SH-SY5Y (cell line): ENCODE data around the gene ANKRD22.

ENCODE experiments used
- GATA2 ChIP-seq: IDR thresholded peaks from 2 replicates; pipeline ENCODE4 v1.6.1; 2011; ENCODE audit warnings: mild to moderate bottlenecking, low read depth, low read length
- GATA3 ChIP-seq: IDR thresholded peaks from 2 replicates; pipeline ENCODE4 v1.6.1; 2011; ENCODE audit warnings: low read depth, mild to moderate bottlenecking, low read length, moderate library complexity

The ANKRD22 gene

GRCh38 chr10:88854684-88855083, 3.0 kb upstream of the ANKRD22 start:
- TF ChIP-seq GATA2 (no peak), GATA3 (no peak)

- TF ChIP-seq GATA3 (no peak), GATA2 (no peak)
Observed at GRCh38 chr10:88853155-88853881, 1.7 kb upstream of the ANKRD22 start.

- TF ChIP-seq GATA2 (no peak), GATA3 (no peak)
Observed at GRCh38 chr10:88852327-88852726, 683 bp upstream of the ANKRD22 start.

DNA sequence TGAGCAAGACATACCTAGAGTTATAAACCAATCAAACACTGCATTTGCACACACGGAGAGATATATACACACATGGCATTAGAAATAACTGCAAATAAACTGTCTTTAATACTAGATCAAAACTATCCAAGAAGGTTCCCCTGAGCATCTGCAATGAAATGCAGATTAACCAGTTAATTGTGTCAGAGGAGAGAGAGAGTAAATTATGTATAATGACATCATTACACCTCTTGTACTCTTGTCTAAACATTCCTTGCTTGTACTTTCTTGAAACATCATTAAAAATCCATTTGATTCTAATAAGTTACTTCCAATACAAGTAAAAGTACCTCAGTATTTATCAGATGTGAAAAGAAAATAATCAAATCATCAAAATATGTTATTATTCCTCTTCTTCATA, 932 bp downstream of the ANKRD22 start:
- TF ChIP-seq GATA2 (no peak), GATA3 (no peak)

DNA sequence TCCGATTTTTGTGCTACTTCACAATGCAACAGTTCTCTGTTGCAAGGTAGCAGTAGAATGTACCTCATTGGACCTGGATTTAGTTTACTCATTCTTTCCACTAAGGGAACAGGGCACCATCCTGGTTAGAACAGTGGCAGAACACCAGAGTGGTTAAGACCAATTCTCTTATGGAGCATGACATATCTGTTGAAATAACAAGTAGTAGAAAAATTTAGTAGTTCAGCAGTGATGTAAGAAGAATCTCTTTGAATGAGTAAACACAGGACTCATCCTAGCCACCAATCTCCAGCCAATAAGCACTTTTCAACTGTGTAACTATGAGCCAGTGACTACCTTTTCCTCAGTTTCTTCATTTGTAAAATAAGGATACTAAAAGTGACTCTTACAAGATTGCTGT, 2.4 kb downstream of the ANKRD22 start:
- TF ChIP-seq GATA2, result no peak

- TF ChIP-seq GATA3 (no peak), GATA2 (no peak)
Observed at GRCh38 chr10:88848499-88848898, 3.1 kb downstream of the ANKRD22 start.

GRCh38 chr10:88843171-88843570, 8.5 kb downstream of the ANKRD22 start:
- TF ChIP-seq GATA2, result no peak
- no peak for TF ChIP-seq GATA3

DNA sequence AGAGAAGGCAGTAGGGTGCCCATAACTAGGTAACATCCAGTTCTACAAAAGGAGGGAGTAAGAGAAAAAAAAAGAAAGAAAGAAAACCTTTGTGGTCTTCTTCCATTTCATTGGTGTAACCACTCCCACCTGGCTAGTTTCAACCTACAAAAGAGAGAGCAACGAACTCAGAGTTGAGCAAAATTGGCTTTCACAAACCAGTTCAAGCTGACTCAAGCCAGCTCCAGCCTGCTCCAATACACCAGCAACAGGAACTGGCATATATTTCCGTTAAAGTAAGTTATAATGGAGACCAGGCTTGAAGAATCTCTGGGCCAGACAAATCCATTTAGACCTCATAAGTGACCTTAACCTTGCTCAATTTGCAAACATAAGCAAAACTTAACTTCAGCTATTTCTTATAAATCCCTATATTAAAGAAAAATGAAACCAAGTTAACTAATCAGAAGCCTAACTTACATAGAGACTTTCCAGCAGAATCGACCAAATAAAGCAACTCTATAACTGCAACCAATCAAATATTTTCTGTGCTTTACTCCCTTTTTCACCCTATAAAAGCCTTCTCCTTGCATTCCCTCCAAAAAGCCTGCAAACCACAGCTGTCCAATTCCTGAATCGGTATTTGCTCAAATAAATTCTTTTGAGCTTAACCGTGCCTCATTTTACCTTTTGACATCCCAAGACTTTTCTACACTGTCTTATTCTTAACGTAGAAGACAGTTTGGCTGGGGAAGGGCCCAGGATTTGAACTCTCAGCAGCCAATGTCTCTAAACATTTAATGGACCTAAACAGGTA, 10.1 kb downstream of the ANKRD22 start:
- TF ChIP-seq GATA3 (no peak), GATA2 (no peak)

DNA sequence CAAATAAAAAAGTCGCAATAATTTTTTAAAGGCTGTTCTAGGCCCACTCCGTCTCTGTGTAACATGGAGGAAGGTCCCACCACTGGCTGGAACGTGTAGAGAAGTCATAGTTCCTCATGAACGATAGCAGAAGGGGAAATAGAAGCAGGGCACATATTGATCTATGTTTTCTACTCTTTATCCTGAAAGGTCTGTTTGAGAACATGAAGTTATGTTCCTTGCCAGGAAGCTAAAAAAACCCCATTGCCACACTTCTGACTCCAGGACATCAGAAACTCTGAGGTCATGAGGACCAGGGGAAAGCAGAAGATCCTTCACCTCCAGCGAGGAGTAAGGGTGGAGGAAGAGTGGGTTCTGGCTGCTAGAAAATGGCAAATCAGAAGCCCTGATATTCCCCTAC, 10.8 kb downstream of the ANKRD22 start:
- TF ChIP-seq GATA2 (no peak), GATA3 (no peak)

GRCh38 chr10:88840104-88840503, 11.5 kb downstream of the ANKRD22 start:
- TF ChIP-seq GATA2 (no peak), GATA3 (no peak)

- TF ChIP-seq GATA3, result no peak
- TF ChIP-seq GATA2, result no peak
Observed at GRCh38 chr10:88838766-88839350, 12.8 kb downstream of the ANKRD22 start.

- TF ChIP-seq GATA3, result no peak
- TF ChIP-seq GATA2, result no peak
Observed at GRCh38 chr10:88835910-88836221, 15.8 kb downstream of the ANKRD22 start.

DNA sequence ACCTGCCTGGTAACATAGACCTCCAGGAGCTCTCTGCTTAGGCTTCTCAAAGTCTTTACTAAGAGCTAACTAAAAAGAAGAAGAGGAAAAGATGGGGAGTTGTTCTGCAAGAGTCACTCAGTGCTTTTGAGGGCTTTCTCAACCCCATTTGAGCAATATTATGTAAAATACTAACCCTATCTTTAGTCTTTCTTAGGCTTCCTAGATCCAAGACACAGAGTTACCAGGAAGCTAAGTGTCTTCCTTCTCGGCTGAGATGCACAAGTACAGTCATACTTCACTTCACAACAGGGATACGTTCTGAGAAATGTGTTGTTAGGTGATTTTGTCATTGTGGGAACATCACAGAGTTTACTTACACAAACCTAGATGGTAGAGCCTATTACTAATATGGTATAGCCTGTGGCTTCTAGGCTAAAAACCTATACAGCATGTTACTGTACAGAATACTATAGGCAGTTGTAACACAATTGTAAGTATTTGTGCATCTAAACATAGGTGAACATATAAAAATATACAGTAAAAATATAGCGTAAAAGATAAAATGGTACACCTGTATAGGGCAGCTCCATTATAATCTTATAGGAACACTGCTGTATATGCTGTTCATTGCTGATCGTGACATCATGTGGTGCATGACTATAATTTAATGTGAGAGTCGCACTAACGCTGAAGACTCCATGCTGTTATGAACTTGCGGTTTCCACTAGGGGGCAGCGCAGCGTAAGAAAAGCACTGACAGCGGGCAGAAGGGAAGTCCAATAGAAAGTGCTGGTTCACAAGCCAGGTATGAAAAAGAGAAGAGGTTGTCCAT, 16.3 kb downstream of the ANKRD22 start:
- TF ChIP-seq GATA3, result no peak
- no peak for TF ChIP-seq GATA2

GRCh38 chr10:88833723-88834122, 17.9 kb downstream of the ANKRD22 start:
- no peak for TF ChIP-seq GATA3
- no peak for TF ChIP-seq GATA2
